ENCODE measurements around the gene CSAD.

CSAD gene

DNA sequence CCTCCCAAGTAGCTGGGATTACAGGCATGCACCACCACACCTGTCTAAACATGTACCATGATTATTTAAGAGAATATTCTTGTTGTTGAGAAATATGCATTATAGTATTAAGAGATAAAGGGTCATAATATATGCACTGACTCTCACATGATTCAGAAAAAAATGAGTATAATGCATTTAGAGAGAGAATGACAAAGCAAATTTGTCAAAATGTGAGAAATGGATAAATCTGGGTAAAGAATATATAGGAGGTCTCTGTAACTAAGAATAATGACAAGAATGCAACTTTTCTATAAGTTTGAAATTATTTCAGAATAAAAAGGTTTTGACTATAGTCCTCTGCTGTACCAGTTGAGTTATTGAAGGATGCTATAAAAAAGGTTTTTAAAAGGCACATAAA lies 28.3 kb downstream of the CSAD start:
- H3K36me3 ChIP-seq (ENCODE audit: control insufficient read depth, insufficient read depth, low read length): no peaks in the 10 kb centered on the region
- no peak overlapping the region for H3K4me3 ChIP-seq (ENCODE audit: insufficient read depth, low read depth, low read length, poor library complexity, severe bottlenecking)
- no peak for DNase-seq
- no peaks in the 10 kb centered on the region for H3K9me3 ChIP-seq (ENCODE audit: control insufficient read depth, low read length)
- no peak overlapping the region for H3K27ac ChIP-seq (ENCODE audit: insufficient read depth, low read length, poor library complexity, severe bottlenecking)
- no peaks in the 10 kb centered on the region for H3K27me3 ChIP-seq (replicated peaks; ENCODE audit: control insufficient read depth, insufficient read depth, low read length, poor library complexity, severe bottlenecking)
- H3K4me1 ChIP-seq (ENCODE audit: control insufficient read depth, insufficient read depth, low read length, poor library complexity, severe bottlenecking): no peaks in the 10 kb centered on the region

DNA sequence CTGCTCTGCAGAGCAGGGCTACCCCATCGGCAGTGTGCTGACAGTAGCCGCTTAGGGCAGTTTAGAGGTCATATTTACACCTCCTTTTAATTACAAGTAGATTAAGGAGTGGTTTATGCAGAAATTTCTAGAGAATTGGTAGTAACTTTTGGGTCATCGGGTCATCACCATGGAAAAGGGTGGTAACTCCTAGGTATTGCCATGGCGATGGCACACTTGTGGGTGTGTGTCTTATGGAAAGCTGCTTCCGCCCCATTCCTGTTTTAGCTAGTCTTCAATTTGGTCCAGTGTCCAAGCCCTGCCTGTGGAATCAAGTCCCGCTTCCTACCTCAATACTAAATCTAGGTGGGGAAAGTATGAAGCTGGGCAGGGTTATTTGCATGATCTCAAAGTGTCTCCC lies 29.7 kb downstream of the CSAD start:
- no peaks in the 10 kb centered on the region for H3K27me3 ChIP-seq (replicated peaks; ENCODE audit: control insufficient read depth, insufficient read depth, low read length, poor library complexity, severe bottlenecking)
- no peak for DNase-seq
- H3K4me1 ChIP-seq (ENCODE audit: control insufficient read depth, insufficient read depth, low read length, poor library complexity, severe bottlenecking): no peaks in the 10 kb centered on the region
- H3K27ac ChIP-seq (ENCODE audit: insufficient read depth, low read length, poor library complexity, severe bottlenecking): no peak overlapping the region
- H3K36me3 ChIP-seq (ENCODE audit: control insufficient read depth, insufficient read depth, low read length): no peaks in the 10 kb centered on the region
- H3K9me3 ChIP-seq (ENCODE audit: control insufficient read depth, low read length): no peaks in the 10 kb centered on the region
- H3K4me3 ChIP-seq (ENCODE audit: insufficient read depth, low read depth, low read length, poor library complexity, severe bottlenecking): no peak overlapping the region

DNA sequence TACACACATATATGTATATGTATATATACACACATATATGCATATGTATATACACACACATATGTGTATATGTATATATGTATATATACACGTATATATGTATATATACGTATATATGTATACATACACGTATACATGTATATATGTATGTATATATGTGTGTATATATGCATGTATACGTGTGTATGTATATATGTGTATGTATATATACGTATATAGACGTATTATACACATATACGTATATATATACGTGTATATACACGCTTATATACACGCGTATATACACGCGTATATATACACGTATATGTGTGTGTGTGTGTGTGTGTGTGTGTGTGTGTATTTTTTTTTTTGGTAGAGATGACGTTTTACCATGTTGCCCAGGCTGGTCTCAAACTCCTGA lies 33.1 kb downstream of the CSAD start:
- DNase-seq: no peak
- H3K27me3 ChIP-seq (replicated peaks; ENCODE audit: control insufficient read depth, insufficient read depth, low read length, poor library complexity, severe bottlenecking): no peaks in the 10 kb centered on the region
- H3K27ac ChIP-seq (ENCODE audit: insufficient read depth, low read length, poor library complexity, severe bottlenecking): no peak overlapping the region
- no peaks in the 10 kb centered on the region for H3K9me3 ChIP-seq (ENCODE audit: control insufficient read depth, low read length)
- no peaks in the 10 kb centered on the region for H3K36me3 ChIP-seq (ENCODE audit: control insufficient read depth, insufficient read depth, low read length)
- H3K4me1 ChIP-seq (ENCODE audit: control insufficient read depth, insufficient read depth, low read length, poor library complexity, severe bottlenecking): no peaks in the 10 kb centered on the region
- H3K4me3 ChIP-seq (ENCODE audit: insufficient read depth, low read depth, low read length, poor library complexity, severe bottlenecking): no peak overlapping the region

DNA sequence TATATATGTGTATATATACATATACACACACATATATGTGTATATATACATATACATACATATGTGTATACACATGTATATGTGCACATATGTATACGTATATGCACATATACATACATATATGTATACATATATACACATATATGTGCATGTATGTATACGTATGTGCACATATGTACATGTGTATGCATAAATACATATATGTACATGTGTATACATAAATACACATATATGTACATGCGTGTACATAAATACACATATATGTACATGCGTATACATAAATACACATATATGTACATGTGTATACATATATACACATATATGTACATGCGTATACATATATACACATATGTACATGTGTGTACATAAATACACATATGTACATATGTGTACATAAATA lies 33.5 kb downstream of the CSAD start:
- Histone ChIP-seq H3K9me3 (ENCODE audit: control insufficient read depth, low read length) (no peaks in the 10 kb centered on the region), H3K27ac (ENCODE audit: insufficient read depth, low read length, poor library complexity, severe bottlenecking) (no peak overlapping the region), H3K36me3 (ENCODE audit: control insufficient read depth, insufficient read depth, low read length) (no peaks in the 10 kb centered on the region), H3K4me1 (ENCODE audit: control insufficient read depth, insufficient read depth, low read length, poor library complexity, severe bottlenecking) (no peaks in the 10 kb centered on the region), H3K27me3 (replicated peaks; ENCODE audit: control insufficient read depth, insufficient read depth, low read length, poor library complexity, severe bottlenecking) (no peaks in the 10 kb centered on the region), H3K4me3 (ENCODE audit: insufficient read depth, low read depth, low read length, poor library complexity, severe bottlenecking) (no peak overlapping the region)
- DNase-seq: no peak

DNA sequence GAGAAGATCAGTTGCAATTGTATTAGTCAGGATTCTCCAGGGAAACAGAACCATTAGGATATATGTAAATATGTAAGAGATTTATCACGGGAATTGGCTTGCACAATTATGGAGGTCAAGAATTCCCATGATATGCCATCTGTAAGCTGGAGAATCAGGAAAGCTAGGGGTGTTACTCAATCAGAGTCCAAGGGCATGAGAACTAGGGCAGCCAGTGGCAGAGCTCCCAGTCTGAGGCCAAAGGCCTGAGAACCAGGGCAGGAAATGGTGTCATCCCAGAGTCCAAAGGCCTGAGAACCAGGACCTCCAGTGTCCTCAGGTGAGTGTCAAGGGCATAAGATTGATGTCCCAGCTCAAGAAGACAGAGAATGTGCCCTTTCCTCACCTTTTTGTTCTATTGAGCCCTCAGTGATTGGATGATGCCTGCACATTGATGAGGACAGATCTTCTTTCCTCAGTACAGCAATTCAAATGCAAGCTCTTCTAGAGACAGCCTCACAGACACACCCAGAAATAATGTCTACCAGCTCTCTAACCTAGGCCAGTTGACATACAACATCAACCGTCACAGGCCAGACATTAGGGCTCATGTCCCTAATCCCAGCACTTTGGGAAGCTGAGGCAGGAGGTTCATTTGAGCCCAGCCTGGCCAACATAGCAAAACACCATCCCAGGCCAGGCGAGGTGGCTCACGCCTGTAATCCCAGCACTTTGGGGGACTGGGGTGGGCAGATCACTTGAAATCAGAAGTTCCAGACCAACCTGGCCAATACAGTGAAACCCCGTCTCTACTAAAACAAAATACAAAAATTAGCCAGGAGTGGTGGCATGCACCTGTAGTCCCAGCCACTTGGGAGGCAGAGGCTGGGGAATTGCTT lies 35.1 kb downstream of the CSAD start:
- Histone ChIP-seq H3K4me1 (ENCODE audit: control insufficient read depth, insufficient read depth, low read length, poor library complexity, severe bottlenecking) (no peaks in the 10 kb centered on the region), H3K4me3 (ENCODE audit: insufficient read depth, low read depth, low read length, poor library complexity, severe bottlenecking) (no peak overlapping the region), H3K36me3 (ENCODE audit: control insufficient read depth, insufficient read depth, low read length) (no peaks in the 10 kb centered on the region), H3K27me3 (replicated peaks; ENCODE audit: control insufficient read depth, insufficient read depth, low read length, poor library complexity, severe bottlenecking) (no peaks in the 10 kb centered on the region), H3K27ac (ENCODE audit: insufficient read depth, low read length, poor library complexity, severe bottlenecking) (no peak overlapping the region), H3K9me3 (ENCODE audit: control insufficient read depth, low read length) (no peaks in the 10 kb centered on the region)
- DNase-seq: no peak

DNA sequence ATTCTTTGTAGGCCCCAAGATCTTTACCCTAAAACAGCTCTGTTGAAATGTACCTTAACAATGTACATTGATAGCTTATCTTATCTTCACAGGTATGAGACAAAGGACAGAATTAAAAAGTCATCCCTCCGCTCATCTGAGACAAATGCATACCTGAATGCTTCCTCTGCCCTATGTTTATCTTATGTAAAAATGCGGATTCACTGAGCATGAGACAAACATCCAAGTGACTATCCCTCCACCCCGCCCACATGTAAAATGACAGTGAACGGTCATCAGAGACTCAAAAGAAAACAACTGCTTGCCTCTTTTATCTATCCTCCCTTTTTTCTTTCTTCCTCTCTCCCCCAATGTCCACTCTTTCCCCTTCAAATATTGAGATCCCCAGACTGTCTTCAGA lies 37.4 kb downstream of the CSAD start:
- Histone ChIP-seq H3K27ac (ENCODE audit: insufficient read depth, low read length, poor library complexity, severe bottlenecking) (no peak overlapping the region), H3K4me1 (ENCODE audit: control insufficient read depth, insufficient read depth, low read length, poor library complexity, severe bottlenecking) (no peaks in the 10 kb centered on the region), H3K4me3 (ENCODE audit: insufficient read depth, low read depth, low read length, poor library complexity, severe bottlenecking) (no peak overlapping the region), H3K36me3 (ENCODE audit: control insufficient read depth, insufficient read depth, low read length) (no peaks in the 10 kb centered on the region), H3K9me3 (ENCODE audit: control insufficient read depth, low read length) (no peaks in the 10 kb centered on the region), H3K27me3 (replicated peaks; ENCODE audit: control insufficient read depth, insufficient read depth, low read length, poor library complexity, severe bottlenecking) (no peaks in the 10 kb centered on the region)
- DNase-seq: no peak

DNA sequence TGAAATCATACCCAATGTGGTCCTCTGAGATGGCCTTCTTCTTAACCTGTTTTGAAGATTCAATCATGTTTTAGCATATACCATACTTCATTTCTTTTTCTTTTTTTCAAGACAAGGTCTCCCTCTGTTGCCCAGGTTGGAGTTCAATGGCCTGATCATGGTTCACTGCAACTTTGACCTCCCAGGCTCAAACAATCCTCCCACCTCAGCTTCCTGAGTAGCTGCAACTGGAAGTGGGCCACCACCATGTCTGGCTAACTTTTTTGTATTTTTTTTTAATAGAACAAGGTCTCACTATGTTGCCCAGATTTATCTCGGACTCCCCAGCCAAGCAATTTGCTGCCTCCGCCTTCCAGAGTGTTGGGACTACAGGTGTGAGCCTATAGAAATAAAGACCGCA lies 47.0 kb downstream of the CSAD start:
- Histone ChIP-seq H3K9me3 (ENCODE audit: control insufficient read depth, low read length) (peaks cover 5% of the 10 kb centered on the region), H3K4me1 (ENCODE audit: control insufficient read depth, insufficient read depth, low read length, poor library complexity, severe bottlenecking) (no peaks in the 10 kb centered on the region), H3K4me3 (ENCODE audit: insufficient read depth, low read depth, low read length, poor library complexity, severe bottlenecking) (no peak overlapping the region), H3K27me3 (replicated peaks; ENCODE audit: control insufficient read depth, insufficient read depth, low read length, poor library complexity, severe bottlenecking) (no peaks in the 10 kb centered on the region), H3K27ac (ENCODE audit: insufficient read depth, low read length, poor library complexity, severe bottlenecking) (no peak overlapping the region), H3K36me3 (ENCODE audit: control insufficient read depth, insufficient read depth, low read length) (no peaks in the 10 kb centered on the region)
- no peak for DNase-seq

DNA sequence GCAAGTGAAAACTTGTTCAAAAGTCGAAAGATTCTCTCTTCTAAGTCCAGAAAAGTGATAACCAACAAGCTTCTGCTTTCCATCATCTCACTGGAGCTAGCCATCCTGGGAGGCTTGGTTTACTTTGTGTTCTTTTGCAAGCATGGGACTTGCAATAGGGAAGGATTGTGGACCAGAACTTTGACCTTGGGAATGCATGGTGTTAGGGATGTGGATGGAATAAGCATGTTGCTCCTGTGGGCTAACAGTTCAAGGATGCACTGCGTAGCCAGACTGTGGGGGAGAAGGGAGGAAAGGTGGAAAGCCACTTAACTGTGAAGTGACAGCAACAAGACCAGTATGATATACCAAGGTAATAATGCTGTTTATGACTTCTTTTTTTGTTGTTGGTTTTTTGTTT lies 48.9 kb downstream of the CSAD start:
- H3K4me1 ChIP-seq (ENCODE audit: control insufficient read depth, insufficient read depth, low read length, poor library complexity, severe bottlenecking): no peaks in the 10 kb centered on the region
- peaks cover 3% of the 10 kb centered on the region for H3K9me3 ChIP-seq (ENCODE audit: control insufficient read depth, low read length)
- no peak overlapping the region for H3K27ac ChIP-seq (ENCODE audit: insufficient read depth, low read length, poor library complexity, severe bottlenecking)
- no peaks in the 10 kb centered on the region for H3K27me3 ChIP-seq (replicated peaks; ENCODE audit: control insufficient read depth, insufficient read depth, low read length, poor library complexity, severe bottlenecking)
- DNase-seq: no peak
- H3K4me3 ChIP-seq (ENCODE audit: insufficient read depth, low read depth, low read length, poor library complexity, severe bottlenecking): no peak overlapping the region
- H3K36me3 ChIP-seq (ENCODE audit: control insufficient read depth, insufficient read depth, low read length): no peaks in the 10 kb centered on the region

DNA sequence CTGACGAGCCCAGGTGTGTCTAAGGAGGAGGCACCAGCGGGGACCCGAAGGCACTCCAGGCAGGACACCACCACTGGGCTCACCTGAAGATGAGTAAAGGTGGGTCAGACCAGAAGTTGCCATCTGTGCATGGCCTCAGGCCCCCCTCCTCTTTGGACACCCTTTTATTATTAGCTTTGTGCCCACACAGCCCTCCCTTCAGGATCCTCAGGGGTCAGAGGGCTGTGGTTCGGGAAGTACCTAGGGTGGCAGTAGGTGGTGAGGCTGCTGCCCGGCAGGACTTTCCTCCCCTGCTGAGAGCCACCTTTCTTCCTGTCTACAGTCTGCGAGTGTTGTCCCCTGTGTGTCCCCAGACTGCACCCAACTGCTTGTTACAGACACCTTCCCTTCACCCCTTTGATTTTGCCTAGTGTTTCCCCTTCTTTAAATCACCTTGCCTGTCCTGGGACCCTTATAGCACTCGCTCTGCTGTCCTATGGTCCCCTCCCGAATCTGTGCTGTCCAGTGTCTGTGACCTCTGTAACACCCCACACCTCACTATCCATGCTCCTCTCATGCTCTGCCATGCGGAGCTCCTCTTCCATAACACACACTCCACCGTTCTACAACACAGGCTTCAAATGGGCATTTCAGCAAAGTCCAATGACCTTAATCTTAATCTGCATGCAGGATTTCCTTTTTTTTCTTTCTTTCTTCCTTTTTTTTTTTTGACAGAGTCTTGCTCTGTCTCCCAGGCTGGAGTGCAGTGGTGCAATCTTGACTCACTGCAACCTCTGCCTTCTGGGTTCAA lies 51.8 kb downstream of the CSAD start:
- no peaks in the 10 kb centered on the region for H3K9me3 ChIP-seq (ENCODE audit: control insufficient read depth, low read length)
- no peaks in the 10 kb centered on the region for H3K36me3 ChIP-seq (ENCODE audit: control insufficient read depth, insufficient read depth, low read length)
- no peak overlapping the region for H3K27ac ChIP-seq (ENCODE audit: insufficient read depth, low read length, poor library complexity, severe bottlenecking)
- no peak overlapping the region for H3K4me3 ChIP-seq (ENCODE audit: insufficient read depth, low read depth, low read length, poor library complexity, severe bottlenecking)
- DNase-seq: no peak
- no peaks in the 10 kb centered on the region for H3K4me1 ChIP-seq (ENCODE audit: control insufficient read depth, insufficient read depth, low read length, poor library complexity, severe bottlenecking)
- H3K27me3 ChIP-seq (replicated peaks; ENCODE audit: control insufficient read depth, insufficient read depth, low read length, poor library complexity, severe bottlenecking): no peaks in the 10 kb centered on the region

DNA sequence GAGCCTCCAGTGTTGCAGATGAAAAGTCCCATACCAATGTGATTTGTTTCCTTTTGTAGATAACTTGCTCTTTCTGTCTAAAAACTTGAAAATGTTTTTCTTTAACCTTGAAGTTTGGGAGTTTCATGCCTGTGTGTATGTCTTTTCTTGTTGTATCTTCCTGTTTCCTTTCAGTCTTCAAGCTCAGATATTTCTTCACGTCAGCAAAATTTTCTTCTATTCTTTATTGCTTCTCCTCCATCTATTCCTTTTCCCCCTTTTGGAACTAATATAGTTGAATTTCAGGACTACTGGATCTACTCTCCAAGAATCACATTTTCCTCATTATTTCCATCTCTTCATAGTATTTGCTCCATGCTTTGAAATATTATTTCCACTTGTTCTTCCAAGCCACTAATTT lies 53.6 kb downstream of the CSAD start:
- no peak for DNase-seq
- no peaks in the 10 kb centered on the region for H3K27me3 ChIP-seq (replicated peaks; ENCODE audit: control insufficient read depth, insufficient read depth, low read length, poor library complexity, severe bottlenecking)
- no peak overlapping the region for H3K4me3 ChIP-seq (ENCODE audit: insufficient read depth, low read depth, low read length, poor library complexity, severe bottlenecking)
- no peaks in the 10 kb centered on the region for H3K9me3 ChIP-seq (ENCODE audit: control insufficient read depth, low read length)
- H3K4me1 ChIP-seq (ENCODE audit: control insufficient read depth, insufficient read depth, low read length, poor library complexity, severe bottlenecking): no peaks in the 10 kb centered on the region
- H3K27ac ChIP-seq (ENCODE audit: insufficient read depth, low read length, poor library complexity, severe bottlenecking): no peak overlapping the region
- no peaks in the 10 kb centered on the region for H3K36me3 ChIP-seq (ENCODE audit: control insufficient read depth, insufficient read depth, low read length)

Data from effector memory CD4-positive, alpha-beta T cell (primary cell).